B cell (primary cell): ENCODE data around the gene SMARCD3.

Source experiments
- CTCF ChIP-seq: fragments of 200-600 bp; IDR thresholded peaks from one replicate; pipeline ENCODE4 v1.8.0; 2022; ENCODE audit warnings: antibody characterized with exemption, mild to moderate bottlenecking
- EZH2 ChIP-seq: IDR thresholded peaks from 2 replicates; pipeline ENCODE4 v1.6.1; 2012; ENCODE audit warnings: borderline replicate concordance, low read depth, mild to moderate bottlenecking, moderate library complexity, low read length; ENCODE audit not compliant: insufficient read depth, poor library complexity, severe bottlenecking

GRCh38 chr7:151204383-151205032 lies 44.0 kb downstream of the SMARCD3 start:
- TF ChIP-seq CTCF (no peak), EZH2 (no peak)
